K562 (cell line): ENCODE data around the gene RBPJL. TPM values are rescaled to one million over a fixed set of nuclear protein-coding genes. Genes with fewer than 3 reads are reported as not detected.

Source experiments
- ARID3B ChIP-seq: fragments of 250-450 bp; sonication (Bioruptor Pico); IDR thresholded peaks from 2 replicates; pipeline ENCODE4 v1.4.0; 2020; ENCODE audit warnings: borderline replicate concordance
- ATF4 ChIP-seq: fragments of 450-650 bp; formaldehyde crosslinking; IDR thresholded peaks from 2 replicates; pipeline ENCODE4 v1.4.0; 2022; ENCODE audit warnings: mild to moderate bottlenecking, moderate library complexity
- CBFA2T3 ChIP-seq: fragments of 450-650 bp; IDR thresholded peaks from 2 replicates; pipeline ENCODE4 v1.6.1; 2017
- CREBBP ChIP-seq: IDR thresholded peaks from one replicate; pipeline ENCODE4 v1.6.1; 2012; ENCODE audit warnings: low read depth, mild to moderate bottlenecking, control low read depth, inconsistent platforms, low read length
- ETV5 ChIP-seq: sonication (generic); formaldehyde crosslinking; IDR thresholded peaks from 2 replicates; pipeline ENCODE4 v1.4.0; 2020; ENCODE audit warnings: low read depth, mild to moderate bottlenecking, missing genetic modification reagents
- HMGN3 ChIP-seq: IDR thresholded peaks from 2 replicates; pipeline ENCODE4 v1.6.1; 2011; ENCODE audit warnings: borderline replicate concordance, low read depth, mild to moderate bottlenecking, mixed read lengths, low read length; ENCODE audit not compliant: insufficient read length; ENCODE audit errors: extremely low read depth
- RHOXF2B ChIP-seq: fragments of 250-450 bp; sonication (Bioruptor Pico); conservative IDR thresholded peaks from 2 replicates; pipeline ENCODE4 v1.5.1; 2021
- SIN3A ChIP-seq, 2 experiments: fragments of 150-350 bp in 1 of 2; IDR thresholded peaks; 2 replicates each; pipeline ENCODE4 v1.6.1; 2011 to 2016; ENCODE audit warnings: borderline replicate concordance in 2 of 2, low read depth in 2 of 2, low read length in 2 of 2, mild to moderate bottlenecking in 2 of 2, moderate library complexity in 2 of 2; ENCODE audit not compliant: control insufficient read depth in 1 of 2
- SIN3B ChIP-seq: fragments of 450-650 bp; IDR thresholded peaks from 2 replicates; pipeline ENCODE4 v1.6.1; 2017; ENCODE audit warnings: low read depth, mild to moderate bottlenecking, moderate library complexity
- TEAD2 ChIP-seq: fragments of 450-650 bp; IDR thresholded peaks from 2 replicates; pipeline ENCODE4 v1.6.1; 2016; ENCODE audit warnings: missing genetic modification characterization, control low read depth, missing compliant biosample characterization
- ZBTB1 ChIP-seq: sonication (generic); formaldehyde crosslinking; IDR thresholded peaks from 2 replicates; pipeline ENCODE4 v1.8.1; 2023; ENCODE audit warnings: missing genetic modification reagents, low read depth, mild to moderate bottlenecking, borderline replicate concordance
- ZEB2 ChIP-seq: fragments of 450-650 bp; IDR thresholded peaks from 2 replicates; pipeline ENCODE4 v1.6.1; 2016
- ZNF140 ChIP-seq: fragments of 250-450 bp; sonication (Bioruptor Pico); IDR thresholded peaks from 2 replicates; pipeline ENCODE4 v1.8.0; 2021; ENCODE audit warnings: moderate library complexity, mild to moderate bottlenecking, inconsistent platforms
- ZNF197 ChIP-seq: fragments of 200-800 bp; sonication (Bioruptor generic); IDR thresholded peaks from 2 replicates; pipeline ENCODE4 v1.6.1; 2016; ENCODE audit warnings: low read depth, missing genetic modification characterization, missing compliant biosample characterization
- ZNF280A ChIP-seq: fragments of 450-650 bp; IDR thresholded peaks from 2 replicates; pipeline ENCODE4 v1.6.1; 2018; ENCODE audit warnings: mild to moderate bottlenecking, low read depth; ENCODE audit not compliant: partially characterized antibody
- ZNF324 ChIP-seq: fragments of 250-450 bp; sonication (Bioruptor Pico); IDR thresholded peaks from 2 replicates; pipeline ENCODE4 v1.4.0; 2020; ENCODE audit warnings: mild to moderate bottlenecking
- ZNF384 ChIP-seq: IDR thresholded peaks from 2 replicates; pipeline ENCODE4 v1.6.1; 2012; ENCODE audit warnings: low read depth, low read length, improper control_type of control experiment
- ZNF717 ChIP-seq: fragments of 250-450 bp; sonication (Bioruptor Pico); IDR thresholded peaks from 2 replicates; pipeline ENCODE4 v1.5.0; 2021
- polyA plus RNA-seq, 8 experiments: library from polyadenylated mRNA; depleted of rRNA in 4 of 8; stranded (reverse) in 5 of 8; unstranded in 3 of 8; fragments of >200 nt; fragmentation: Nextera tagmentation in 2 of 8; fragmentation: Illumina TruSeq in 1 of 8; extraction: Ambion mirVana in 2 of 8; extraction: Trizol in 1 of 8; gene quantifications; 2 replicates each; pipeline versions ENCODE4 v1.2.1 to v1.2.3, GENCODE V29; 2011 to 2014; ENCODE audit warnings: inconsistent platforms in 1 of 8, missing spikeins in 1 of 8
- total RNA-seq, 7 experiments: library from RNA; depleted of rRNA in 6 of 7; stranded (reverse); fragments of >200 nt in 6 of 7; fragmentation: Illumina TruSeq in 2 of 7; extraction: Trizol in 2 of 7; gene quantifications; 2 replicates each; pipeline versions ENCODE4 v1.2.1 to v1.2.3, GENCODE V29; 2011 to 2021; ENCODE audit warnings: low replicate concordance in 1 of 7
- TF ChIP-seq, protein P1 (sequence below): fragments of 450-650 bp; IDR thresholded peaks from 2 replicates; pipeline ENCODE4 v1.6.1; 2016
- TF ChIP-seq, protein P2 (sequence below): sonication (generic); IDR thresholded peaks from 2 replicates; pipeline ENCODE4 v1.6.1; 2016
- TF ChIP-seq, protein P3 (sequence below): fragments of 250-450 bp; sonication (Bioruptor Pico); IDR thresholded peaks from 2 replicates; pipeline ENCODE4 v1.8.0; 2021; ENCODE audit warnings: moderate library complexity, mild to moderate bottlenecking, inconsistent platforms

Gene RBPJL
- total and polyA plus RNA-seq, 9 of the 15 experiments (the other 6 are each of a cell fraction or from before 2014, with no cell fraction given) = not detected

GRCh38 chr20:45337367-45338120, 30.9 kb downstream of the RBPJL start (continued):
- TF ChIP-seq CREBBP (no peak), SIN3A (IDR thresholded peaks at IDR 0.05; ENCODE audit: borderline replicate concordance in 2 of 2, control insufficient read depth in 1 of 2, low read depth in 2 of 2, low read length in 2 of 2) (no peak; a peak in 1 of 4 replicates), HMGN3 (no peak), ARID3B (no peak), RHOXF2B (CRISPR knock-in tag) (no peak), ETV5 (CRISPR knock-in tag) (0 out of 2 replicates have a peak, but pooled peaks have one; percentile 23), ZNF717 (CRISPR knock-in tag) (no peak), ZNF197 (CRISPR knock-in tag) (no peak), SIN3B (no peak), ZBTB1 (CRISPR knock-in tag) (no peak), CBFA2T3 (peak; percentile 94), ZNF384 (no peak), ZNF140 (CRISPR knock-in tag) (no peak), ZEB2 (peak; percentile 61; the same call in 1 of the 2 replicates), ATF4 (CRISPR knock-in tag) (no peak), ZNF280A (no peak), ZNF324 (no peak), TEAD2 (tag) (no peak)
- TF ChIP-seq, protein P1, sequence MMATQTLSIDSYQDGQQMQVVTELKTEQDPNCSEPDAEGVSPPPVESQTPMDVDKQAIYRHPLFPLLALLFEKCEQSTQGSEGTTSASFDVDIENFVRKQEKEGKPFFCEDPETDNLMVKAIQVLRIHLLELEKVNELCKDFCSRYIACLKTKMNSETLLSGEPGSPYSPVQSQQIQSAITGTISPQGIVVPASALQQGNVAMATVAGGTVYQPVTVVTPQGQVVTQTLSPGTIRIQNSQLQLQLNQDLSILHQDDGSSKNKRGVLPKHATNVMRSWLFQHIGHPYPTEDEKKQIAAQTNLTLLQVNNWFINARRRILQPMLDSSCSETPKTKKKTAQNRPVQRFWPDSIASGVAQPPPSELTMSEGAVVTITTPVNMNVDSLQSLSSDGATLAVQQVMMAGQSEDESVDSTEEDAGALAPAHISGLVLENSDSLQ = peak; percentile 30; the same call in 1 of the 2 replicates
- TF ChIP-seq, protein P2, sequence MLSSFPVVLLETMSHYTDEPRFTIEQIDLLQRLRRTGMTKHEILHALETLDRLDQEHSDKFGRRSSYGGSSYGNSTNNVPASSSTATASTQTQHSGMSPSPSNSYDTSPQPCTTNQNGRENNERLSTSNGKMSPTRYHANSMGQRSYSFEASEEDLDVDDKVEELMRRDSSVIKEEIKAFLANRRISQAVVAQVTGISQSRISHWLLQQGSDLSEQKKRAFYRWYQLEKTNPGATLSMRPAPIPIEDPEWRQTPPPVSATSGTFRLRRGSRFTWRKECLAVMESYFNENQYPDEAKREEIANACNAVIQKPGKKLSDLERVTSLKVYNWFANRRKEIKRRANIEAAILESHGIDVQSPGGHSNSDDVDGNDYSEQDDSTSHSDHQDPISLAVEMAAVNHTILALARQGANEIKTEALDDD = no peak
- TF ChIP-seq, protein P3, sequence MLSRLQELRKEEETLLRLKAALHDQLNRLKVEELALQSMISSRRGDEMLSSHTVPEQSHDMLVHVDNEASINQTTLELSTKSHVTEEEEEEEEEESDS (CRISPR knock-in tag) = no peak
